OCI-LY3 (cell line): Measurements from ENCODE around the gene SULT2B1.

ENCODE experiments used
- EZH2phosphoT487 ChIP-seq: fragments of 200-600 bp; shearing (Covaris generic); IDR thresholded peaks from 2 replicates; pipeline ENCODE4 v1.6.1; 2018; ENCODE audit warnings: antibody characterized with exemption, mixed run types, low read depth
- TF ChIP-seq, protein P1 (sequence below): fragments of 200-600, 300-600 bp; sonication (generic); IDR thresholded peaks from 2 replicates; pipeline ENCODE4 v1.5.1; 2014; ENCODE audit warnings: antibody characterized with exemption, low read length, low read depth

DNA sequence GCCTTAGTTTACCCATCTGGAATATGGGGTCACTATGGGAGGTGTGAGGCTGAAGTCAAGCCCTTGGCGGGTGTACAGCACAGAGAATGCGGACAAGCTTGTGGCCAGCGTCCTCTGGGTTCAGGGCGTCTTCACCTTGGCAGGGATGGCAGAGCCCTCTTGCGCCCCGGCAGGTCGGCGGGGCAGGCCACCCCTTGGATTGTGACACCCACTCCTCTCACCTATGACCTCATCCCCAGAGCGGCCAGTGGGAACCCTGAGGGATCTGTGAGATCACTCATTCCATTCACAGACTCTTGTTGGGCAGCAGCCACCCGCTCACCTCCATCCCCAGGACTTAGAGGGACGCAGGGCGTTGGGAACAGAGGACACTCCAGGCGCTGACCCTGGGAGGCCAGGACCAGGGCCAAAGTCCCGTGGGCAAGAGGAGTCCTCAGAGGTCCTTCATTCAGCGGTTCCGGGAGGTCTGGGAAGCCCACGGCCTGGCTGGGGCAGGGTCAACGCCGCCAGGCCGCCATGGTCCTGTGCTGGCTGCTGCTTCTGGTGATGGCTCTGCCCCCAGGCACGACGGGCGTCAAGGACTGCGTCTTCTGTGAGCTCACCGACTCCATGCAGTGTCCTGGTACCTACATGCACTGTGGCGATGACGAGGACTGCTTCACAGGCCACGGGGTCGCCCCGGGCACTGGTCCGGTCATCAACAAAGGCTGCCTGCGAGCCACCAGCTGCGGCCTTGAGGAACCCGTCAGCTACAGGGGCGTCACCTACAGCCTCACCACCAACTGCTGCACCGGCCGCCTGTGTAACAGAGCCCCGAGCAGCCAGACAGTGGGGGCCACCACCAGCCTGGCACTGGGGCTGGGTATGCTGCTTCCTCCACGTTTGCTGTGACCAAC lies 54.7 kb downstream of the SULT2B1 start, which contains the start of gene SPACA4:
- TF ChIP-seq, protein P1, sequence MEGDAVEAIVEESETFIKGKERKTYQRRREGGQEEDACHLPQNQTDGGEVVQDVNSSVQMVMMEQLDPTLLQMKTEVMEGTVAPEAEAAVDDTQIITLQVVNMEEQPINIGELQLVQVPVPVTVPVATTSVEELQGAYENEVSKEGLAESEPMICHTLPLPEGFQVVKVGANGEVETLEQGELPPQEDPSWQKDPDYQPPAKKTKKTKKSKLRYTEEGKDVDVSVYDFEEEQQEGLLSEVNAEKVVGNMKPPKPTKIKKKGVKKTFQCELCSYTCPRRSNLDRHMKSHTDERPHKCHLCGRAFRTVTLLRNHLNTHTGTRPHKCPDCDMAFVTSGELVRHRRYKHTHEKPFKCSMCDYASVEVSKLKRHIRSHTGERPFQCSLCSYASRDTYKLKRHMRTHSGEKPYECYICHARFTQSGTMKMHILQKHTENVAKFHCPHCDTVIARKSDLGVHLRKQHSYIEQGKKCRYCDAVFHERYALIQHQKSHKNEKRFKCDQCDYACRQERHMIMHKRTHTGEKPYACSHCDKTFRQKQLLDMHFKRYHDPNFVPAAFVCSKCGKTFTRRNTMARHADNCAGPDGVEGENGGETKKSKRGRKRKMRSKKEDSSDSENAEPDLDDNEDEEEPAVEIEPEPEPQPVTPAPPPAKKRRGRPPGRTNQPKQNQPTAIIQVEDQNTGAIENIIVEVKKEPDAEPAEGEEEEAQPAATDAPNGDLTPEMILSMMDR, result no peak
- no peak for TF ChIP-seq EZH2phosphoT487
